Germinal center (tissue), 1 donor: ENCODE measurements around the gene JAZF1.
"Not testable (repeated sequence)": the region's sequence is repeated elsewhere in the genome, so short reads cannot be mapped to it uniquely, and the experiment has no call there.

Source experiments
- DNase-seq: peaks from one replicate; pipeline ENCODE4 v3.0.0; 2012; ENCODE audit warnings: mixed read lengths, low spot score

JAZF1 gene

DNA sequence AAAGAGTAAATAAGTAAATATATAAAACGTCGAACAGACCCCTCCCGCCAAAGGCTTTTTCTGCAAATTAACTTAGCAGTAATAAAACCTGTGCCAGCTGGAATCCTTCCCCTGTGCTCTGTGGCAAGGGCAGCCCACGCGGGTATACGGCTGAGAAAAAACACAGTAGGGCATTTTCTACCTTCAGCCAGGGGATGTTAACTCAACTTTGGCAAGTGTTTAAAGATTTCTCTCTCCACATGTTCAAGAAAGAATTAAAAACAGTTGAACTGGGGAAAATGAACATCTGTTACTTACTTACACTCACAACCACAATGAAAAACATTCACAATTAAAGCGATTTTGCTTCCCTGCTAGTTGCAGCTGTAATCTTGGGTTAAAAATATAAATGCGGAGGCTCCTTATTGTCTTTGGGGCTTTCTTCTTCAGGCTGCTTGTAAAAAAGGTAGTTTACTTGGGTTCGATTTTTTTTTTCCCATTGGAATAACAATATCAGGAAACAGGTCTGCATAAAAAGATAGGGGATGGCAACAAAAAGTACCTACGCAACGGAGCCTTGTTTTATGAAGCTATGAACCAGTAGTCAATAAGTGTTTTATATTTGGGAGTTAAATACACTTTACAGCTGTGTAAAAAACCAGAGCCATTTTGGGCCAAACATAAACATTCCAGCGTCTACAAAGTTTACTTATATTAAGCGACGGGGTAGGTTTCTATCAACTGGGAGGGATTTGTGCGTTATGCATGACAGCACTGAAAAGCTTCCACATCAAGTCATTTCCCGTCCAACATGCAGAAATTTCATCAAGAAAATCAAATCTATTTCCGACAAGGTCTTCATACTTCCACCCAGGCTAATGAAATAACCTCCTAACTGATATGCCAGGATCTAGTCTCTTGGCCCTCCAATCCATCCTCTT, 308.0 kb downstream of the JAZF1 start:
- DNase-seq: no peak

DNA sequence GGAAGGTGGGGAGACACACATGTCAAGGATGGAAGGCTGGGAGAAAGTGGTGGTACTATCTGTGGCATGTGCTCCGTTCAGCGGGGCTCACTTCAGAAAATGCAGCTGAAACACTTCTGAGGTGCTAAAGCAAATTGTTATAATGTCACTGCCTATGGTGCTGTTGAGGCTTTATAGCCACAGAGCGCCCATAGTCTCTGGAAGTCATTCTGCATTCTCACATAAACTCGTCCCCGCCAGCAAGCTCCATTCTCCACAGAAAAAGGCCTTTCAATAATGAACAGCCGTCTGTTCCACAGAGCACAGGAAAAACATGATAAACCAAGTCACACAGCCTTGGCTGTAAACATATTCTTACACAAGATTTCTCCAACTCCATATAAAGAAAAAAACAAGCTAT, 308.7 kb downstream of the JAZF1 start:
- DNase-seq: no peak

DNA sequence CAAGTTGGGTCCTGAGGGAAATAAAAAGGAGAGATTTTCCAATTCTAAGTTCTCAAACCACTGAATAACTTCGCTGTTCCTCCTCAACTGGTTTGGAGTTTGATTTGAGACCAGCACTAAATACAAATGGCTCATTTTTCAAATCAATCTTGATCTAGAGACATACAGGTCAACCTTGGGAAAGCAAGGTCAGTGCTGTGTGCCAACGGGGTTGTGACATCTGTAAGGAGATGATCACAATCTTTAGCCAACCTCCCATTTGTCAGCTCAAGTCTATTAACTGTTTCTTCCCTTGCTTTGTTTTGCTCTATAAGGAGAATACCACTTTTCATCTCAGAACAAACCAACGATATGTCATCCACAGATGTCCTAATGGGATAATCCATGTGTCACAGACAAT, 309.5 kb downstream of the JAZF1 start:
- DNase-seq: no peak

DNA sequence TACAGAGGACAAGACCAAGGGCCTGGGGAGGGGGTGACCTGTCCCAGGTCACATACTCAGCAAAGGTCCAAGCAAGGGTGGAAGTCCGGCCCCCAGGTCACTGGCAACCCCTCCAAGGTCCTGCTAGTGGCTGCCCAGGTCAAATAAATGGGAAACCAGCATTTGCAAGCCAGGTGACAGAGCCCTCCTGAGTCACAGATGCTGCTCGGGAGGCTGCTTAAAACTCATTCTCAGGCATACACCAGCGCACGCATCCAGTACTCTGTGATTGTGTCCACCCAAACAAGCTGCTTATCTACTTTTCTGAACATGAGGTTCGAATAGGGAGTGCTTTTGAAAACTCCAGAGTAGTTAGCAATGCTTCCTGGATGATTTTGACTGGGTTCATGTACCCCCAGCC, 310.0 kb downstream of the JAZF1 start:
- DNase-seq: no peak

DNA sequence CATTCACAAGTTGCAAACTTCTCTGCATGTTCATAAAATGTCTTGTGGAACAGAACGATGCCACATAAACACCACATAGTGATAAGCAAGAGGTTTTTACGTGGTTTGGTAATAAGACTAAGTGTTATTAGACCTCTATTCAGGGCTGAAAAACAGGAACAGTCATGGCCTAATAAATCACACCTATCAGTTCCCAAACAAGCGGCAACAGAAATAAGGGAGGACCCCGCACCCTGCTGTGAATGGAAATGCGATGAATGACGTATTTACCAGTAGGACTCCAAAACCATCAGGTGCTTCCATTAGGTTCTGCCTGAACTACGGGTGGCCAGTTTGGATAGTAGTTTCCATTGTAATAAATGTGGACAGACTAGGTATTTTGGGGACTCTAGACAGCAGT, 311.5 kb downstream of the JAZF1 start:
- no peak for DNase-seq

DNA sequence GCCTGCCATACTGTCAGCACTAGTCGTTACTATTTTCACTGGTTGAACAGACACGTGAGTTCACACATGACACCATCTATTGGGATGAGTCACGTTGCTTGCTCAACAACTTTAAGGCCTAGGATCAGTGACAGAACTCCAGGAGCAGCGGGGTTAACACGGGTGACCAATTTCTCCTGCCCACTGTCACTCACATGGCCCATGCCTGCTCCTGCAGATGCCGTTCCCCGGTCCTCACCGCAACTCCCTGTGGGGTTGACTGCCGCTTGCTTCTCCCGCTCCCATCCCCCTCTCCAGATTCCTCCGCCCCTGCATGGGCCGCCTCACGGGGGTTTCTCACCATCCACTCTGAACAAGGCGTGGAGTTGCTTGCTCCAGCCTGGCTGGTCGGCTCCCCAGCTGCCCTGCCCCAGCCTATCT, 312.5 kb downstream of the JAZF1 start:
- no peak for DNase-seq

DNA sequence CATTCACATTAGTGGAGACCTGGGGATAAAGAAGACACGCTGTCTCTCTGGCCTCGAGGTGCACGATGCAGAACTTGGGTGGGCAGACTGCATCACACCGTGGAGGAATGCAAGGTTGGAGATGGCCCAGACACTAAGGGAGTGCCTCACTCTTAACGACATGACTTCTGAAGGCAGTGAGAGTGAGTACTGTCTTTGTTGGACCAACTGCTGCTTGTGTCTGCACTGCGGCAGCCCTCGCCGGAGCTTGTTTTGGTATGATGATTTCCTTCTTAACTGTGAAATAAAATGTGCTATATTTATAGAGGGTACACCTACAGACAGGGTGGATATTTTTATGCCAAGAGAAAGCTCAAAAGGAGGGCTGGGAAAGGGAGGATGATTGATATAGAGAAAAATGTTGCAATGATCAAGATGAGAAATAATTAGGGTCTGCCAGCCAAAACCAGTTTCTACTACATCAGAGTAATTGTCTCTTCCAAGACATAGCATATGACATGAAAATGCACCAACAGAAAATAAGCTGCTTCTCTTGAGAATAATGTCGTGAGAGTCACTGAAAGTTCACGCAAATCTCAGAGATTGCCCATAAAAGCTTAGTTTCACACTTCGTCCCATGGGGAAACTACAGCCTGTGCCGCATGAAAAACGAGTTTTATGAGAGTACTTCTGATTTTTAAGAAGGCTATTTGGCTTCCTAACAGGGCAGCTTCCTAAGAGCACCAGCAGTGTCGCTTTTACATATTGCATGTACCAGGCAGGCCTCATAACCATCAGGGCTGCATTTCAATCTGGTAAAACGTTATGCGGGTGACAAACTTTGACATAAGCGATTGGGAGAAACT, 313.5 kb downstream of the JAZF1 start:
- DNase-seq: no peak

DNA sequence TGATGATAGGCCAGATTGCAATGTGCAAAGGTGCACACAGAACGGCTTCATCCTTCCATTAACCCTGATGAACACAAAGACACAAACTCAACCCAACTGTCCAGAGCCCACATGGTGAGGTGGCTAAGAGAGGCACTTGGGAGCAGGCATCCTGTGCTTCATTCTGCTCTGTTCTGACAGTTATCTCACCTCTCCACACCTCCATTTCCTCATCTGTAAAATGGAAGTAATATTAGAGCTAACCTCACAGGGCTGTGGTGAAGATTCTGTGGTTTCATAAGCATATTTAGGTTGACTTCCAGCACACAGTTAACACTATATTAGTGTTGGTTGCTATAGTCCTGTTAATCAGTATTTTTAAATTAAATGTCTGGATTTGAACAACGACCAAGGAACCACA, 314.3 kb downstream of the JAZF1 start:
- DNase-seq: no peak

DNA sequence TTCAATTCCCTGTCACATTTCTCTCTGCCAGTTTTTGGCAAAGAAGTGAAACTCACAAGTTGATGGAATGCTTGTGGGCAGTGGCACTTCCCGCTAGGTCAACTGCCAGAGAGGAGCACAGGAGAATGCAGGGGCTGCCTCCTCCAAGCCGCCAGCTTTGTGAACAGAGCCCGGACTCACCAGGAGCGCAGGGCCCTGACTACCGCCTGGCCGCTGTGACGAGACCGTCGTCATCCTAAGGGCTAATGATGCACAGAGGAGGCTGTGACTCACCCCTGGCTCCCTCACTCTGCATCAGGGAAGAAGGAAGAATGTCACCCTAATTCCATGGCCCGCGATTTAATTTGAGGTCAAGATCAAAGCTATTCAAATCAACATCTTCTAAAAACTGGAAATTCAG, 316.7 kb downstream of the JAZF1 start:
- no peak for DNase-seq

DNA sequence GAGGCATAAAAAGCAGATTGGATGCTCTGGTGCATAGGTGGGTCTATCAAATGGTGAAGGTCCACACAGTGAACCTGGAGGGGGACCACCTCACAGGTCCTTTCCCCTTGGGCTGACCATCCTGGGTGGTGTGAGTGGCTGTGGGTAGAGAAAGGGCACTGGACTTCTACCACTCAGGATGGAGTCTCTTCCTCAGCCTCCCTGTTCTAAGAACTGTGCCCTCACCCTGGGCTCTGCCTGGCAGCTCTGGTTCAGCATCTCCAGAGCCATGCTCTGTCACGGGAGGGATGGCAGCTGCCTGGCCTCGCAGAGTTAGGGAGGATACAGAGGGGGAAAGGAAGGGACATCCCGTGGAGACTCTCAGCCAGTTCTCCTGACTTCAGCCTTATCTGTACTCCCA, 318.8 kb downstream of the JAZF1 start:
- no peak for DNase-seq

DNA sequence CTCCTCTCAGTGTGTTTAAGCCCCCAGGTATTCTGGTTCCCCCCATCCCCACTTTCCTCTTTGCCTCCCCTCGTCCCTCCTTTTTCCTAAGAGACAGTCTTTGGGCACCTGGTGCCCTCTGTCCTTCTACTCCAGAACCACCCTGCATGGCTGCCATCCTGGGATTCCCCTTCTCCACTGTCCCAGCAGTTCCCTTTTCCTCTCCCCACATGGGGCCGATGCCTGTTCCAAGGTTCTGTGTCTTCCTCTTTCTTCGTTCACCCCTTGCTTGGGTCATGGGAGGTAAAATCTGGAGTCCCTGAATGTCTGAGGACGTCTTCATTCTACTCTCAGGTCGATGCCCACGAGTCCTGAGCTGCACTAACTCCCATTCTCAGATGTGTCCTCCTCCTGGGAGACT, 319.8 kb downstream of the JAZF1 start:
- DNase-seq: no peak

DNA sequence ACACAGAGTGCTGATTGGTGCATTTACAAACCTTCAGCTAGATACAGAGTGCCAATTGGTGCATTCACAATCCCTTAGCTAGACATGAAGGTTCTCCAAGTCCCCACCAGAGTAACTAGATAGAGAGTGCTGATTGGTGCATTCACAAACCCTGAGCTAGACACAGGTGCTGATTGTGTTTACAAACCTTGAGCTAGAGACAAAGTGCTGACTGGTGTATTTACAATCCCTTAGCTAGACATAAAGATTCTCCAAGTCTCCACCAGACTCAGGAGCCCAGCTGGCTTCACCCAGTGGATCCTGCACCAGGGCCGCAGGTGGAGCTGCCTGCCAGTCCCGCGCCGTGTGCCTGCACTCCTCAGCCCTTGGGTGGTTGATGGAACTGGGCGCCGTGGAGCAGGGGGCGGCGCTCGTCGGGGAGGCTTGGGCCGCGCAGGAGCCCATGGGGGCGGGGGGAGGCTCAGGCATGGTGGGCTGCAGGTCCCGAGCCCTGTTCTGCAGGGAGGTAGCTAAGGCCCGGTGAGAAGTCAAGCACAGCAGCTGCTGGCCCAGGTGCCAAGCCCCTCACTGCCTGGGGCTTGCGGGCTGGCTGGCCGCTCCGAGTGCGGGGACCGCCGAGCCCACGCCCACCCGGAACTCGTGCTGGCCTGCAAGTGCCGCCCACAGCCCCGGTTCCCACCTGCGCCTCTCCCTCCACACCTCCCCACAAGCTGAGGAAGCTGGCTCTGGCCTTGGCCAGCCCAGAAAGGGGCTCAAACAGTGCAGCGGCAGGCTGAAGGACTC, 323.7 kb downstream of the JAZF1 start:
- DNase-seq: not testable (repeated sequence)

DNA sequence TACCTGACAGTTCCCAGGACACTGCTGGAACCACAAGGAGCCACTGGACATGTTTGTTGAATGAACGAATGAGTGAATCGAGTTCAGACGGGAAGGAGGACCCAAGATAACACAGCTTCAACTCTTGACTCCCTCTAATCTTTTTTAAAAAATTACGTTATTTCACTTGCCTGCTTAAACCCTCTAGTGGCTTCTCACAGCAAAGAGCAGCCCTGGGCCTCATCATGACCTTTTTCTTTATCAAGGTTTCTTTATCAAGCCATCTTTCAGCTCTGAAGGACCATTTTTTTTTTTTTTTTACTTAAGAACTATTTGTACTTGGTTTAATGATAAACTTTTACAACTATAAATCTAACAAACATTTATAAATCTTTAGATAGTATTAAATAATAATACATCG, 330.1 kb downstream of the JAZF1 start:
- no peak for DNase-seq

DNA sequence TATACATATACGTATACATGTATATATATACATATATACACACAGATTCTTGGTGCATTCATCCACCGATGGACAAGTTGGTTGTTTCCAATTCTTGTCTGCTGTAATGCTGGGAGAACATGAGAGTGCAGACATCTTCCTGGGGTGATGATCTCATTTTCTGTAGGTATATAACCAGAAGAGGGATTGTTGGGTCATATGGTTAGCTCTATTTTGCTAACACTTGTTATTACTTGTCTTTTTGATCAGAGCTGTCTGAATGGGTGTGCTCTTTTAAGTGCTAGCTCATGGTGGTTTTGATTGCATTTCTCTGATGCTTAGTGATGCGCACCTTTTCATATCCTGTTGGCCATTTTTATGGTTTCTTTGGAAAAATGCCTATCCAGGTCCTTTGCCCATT, 334.2 kb downstream of the JAZF1 start:
- DNase-seq: no peak

DNA sequence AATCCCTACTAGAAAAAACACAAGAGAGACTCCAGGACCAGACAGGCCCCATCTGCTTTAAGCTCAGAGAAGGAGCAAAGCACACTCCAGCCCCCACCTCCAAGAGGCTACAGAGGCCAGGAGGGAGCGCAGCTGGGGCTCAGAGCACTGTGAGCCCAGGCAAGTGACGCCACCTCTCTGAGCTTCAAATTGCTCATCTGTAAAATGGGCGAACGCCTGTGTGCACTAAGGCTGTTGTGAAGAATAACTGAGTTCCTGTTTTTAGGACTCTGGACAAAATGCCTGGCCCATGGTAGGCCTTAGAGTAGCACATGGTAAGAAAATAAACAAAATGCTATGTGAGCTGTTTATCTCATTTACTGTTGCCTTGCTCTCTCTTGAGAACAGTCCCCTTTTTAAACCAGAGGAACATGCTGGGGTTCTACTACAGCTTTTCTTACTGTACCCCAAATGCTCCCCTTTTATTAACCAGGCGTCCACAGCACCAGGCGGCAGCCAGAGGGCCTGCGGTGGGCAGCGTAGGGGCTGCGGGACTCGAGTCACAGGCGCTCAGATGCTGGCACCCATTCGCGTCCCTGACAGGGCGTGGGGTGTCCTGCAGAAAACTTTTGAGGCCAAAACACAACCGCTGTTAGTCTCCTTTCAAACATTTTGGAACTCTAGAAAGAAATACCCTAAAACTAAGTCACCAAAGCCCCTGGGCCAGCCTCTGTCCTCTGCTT, 336.9 kb downstream of the JAZF1 start:
- DNase-seq: no peak

DNA sequence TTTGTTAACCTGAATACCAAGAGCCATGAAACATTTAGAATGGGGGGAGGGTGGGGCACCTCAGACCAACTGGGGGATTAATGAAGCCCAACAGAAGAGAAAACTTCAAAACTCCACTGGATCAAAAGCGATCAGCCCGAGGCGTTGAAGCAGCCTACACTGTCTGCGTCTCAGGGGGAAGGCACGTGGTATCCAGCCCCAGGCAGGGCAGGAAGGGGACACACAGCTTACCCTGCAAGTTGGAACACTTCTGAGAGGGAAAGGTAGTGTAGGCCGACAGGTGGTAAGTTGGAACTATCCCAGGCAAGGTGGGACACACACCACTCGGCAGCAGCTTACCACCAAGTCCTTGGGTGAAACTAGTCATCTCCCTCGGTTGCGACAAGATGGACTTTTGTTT, 337.7 kb downstream of the JAZF1 start:
- no peak for DNase-seq

DNA sequence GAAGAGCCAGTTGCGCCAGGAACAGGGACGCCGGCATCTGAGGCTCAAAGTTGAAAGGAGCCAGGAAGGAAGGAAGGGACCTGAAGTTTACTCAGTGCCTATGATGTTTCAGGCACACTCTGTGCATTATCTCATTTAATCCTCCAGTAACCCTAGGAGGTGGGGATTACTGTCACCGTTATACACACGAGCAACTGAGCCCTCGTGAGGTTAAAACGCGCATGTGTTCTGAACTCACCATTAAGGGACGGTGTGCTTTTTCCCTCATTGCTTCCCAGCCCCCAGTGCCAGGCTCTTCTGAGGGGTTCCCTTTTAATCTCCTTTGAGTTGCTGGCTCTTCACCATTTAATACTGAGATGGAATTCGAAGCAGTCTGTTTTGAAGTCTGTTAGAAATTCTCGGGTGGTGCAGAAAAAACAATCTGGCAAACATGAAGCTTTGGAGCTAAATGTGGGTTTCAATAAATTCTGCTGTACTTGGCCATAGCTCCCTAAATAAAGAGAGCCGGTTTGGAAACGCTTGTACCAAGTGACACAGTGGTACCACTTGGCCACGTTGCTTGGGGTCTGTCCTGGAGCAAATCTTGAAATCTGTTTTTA, 338.4 kb downstream of the JAZF1 start:
- DNase-seq: no peak

DNA sequence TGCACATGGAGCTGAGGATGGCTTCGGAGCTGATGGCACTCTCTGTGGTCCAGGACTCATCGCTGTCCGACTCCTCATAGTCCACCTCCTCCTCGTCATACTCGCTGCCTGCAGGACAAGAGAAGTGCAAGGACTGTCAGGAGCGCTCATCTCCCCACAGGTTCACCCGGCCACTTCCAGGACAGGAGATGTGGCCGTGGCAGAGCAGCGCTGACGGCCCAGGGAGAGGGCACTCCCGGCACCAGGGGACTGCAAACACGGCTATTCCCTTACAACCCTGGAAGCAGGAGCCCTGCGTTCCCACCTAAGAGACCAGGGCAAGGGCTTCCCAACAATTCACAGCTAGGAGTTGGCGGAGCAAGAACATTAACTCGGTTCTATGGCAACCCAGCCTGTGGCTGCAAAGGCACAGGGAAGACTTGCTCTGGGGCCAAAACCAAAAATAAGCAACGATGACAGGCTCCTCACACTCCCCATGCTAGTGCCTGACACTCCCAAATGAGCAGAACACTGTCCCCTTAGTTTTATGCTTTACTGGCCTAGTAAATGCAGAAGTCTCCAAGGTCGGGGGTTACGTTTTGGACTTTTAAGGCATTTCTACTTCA, 339.7 kb downstream of the JAZF1 start:
- no peak for DNase-seq

DNA sequence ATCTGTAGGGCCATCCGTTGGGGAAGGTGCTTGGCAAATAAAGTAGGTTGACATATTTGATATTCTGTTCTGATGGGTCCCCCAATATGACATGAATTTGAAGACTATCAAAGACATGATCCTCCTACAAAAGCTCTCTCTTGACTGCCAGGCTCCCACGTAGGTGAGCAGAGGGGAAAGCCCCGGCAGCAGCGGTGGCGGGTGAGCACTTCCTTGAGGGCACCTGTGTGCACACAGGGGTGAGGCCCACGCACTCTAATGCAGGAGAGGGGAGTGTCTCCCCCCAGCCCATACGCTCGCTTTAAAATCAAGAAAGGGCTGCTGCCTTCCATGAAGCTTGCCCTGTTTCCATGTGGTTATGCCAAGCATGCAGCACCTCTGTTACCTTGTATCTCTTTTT, 340.3 kb downstream of the JAZF1 start:
- DNase-seq: no peak

DNA sequence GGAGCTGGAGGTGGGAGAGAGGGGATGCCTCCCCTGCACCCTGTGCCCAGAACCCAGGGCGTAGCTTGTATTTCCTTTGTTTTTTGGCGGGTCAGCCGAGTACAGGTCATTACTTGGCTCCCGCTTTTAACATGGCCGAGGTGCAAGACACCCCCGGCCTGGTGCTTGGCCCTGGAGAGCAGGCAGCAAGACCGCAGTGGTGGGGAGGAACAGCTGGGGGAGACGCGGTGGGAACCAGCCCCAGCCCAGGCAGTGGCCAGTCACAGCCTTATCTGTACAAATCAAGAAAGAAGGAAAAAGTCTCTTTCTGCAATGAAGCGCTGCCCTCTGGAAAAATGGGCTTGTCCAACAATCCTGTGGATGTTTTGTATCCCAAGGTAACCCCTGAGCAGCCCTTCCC, 341.5 kb downstream of the JAZF1 start:
- DNase-seq: no peak

DNA sequence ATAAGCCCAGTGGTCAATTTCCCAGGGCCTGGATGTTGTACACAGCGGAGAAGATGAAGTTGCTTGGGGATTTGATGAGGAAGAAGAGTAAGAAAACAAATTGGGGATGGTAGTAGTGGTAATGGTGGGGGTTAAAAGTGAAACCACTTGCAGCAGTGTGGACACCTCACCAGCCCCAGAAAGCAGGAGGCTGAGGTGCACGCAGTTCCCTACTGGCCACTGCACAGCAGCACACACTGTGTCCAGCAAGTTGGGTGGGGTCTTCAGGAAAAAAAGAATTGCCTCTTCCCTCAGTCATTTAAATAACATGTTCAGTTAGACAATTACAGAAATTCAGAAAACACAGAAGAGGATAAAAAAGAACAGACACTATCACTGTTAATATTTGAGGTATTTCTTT, 344.1 kb downstream of the JAZF1 start:
- DNase-seq: no peak
